ENCODE data around the gene GABBR2. TPM values are rescaled to one million over a fixed set of nuclear protein-coding genes. Genes with fewer than 3 reads are reported as not detected.

Gene GABBR2
- total RNA-seq, 2 experiments from 2014 or later, result not detected

- no peak overlapping the region for H3K4me3 Mint-ChIP-seq
- ATAC-seq (no peak), DNase-seq (no peak)
- H3K27ac Mint-ChIP-seq, result no peak overlapping the region
- H3K36me3 Mint-ChIP-seq, result no peaks in the 10 kb centered on the region
- CTCF ChIA-PET, result no interaction called here
- no peaks in the 10 kb centered on the region for H3K4me1 Mint-ChIP-seq
- H3K9me3 Mint-ChIP-seq (ENCODE audit: low read depth), result no peaks in the 10 kb centered on the region
- peaks cover 54% of the 10 kb centered on the region for H3K27me3 Mint-ChIP-seq
Observed at GRCh38 chr9:98625728-98626127, 83.0 kb downstream of the GABBR2 start.

GRCh38 chr9:98619788-98620187 lies 88.9 kb downstream of the GABBR2 start:
- H3K4me3 Mint-ChIP-seq, result no peak overlapping the region
- H3K9me3 Mint-ChIP-seq (ENCODE audit: low read depth), result no peaks in the 10 kb centered on the region
- H3K36me3 Mint-ChIP-seq, result no peaks in the 10 kb centered on the region
- H3K27ac Mint-ChIP-seq, result no peak overlapping the region
- ATAC-seq (no peak), DNase-seq (no peak)
- peaks cover 49% of the 10 kb centered on the region for H3K27me3 Mint-ChIP-seq
- no peaks in the 10 kb centered on the region for H3K4me1 Mint-ChIP-seq
- CTCF ChIA-PET, result no interaction called here

- H3K36me3 Mint-ChIP-seq, result no peaks in the 10 kb centered on the region
- H3K9me3 Mint-ChIP-seq (ENCODE audit: low read depth), result no peaks in the 10 kb centered on the region
- H3K4me3 Mint-ChIP-seq, result no peak overlapping the region
- CTCF ChIA-PET, result no interaction called here
- H3K4me1 Mint-ChIP-seq, result peaks cover 2% of the 10 kb centered on the region
- no peak for ATAC-seq
- no peak for DNase-seq
- peaks cover 43% of the 10 kb centered on the region for H3K27me3 Mint-ChIP-seq
- H3K27ac Mint-ChIP-seq, result no peak overlapping the region
Observed at GRCh38 chr9:98615633-98616032, 93.1 kb downstream of the GABBR2 start.

GRCh38 chr9:98614941-98615340 lies 93.8 kb downstream of the GABBR2 start:
- H3K27ac Mint-ChIP-seq, result no peak overlapping the region
- CTCF ChIA-PET, result no interaction called here
- H3K4me1 Mint-ChIP-seq, result peaks cover 5% of the 10 kb centered on the region
- H3K4me3 Mint-ChIP-seq, result no peak overlapping the region
- no peaks in the 10 kb centered on the region for H3K9me3 Mint-ChIP-seq (ENCODE audit: low read depth)
- DNase-seq (no peak), ATAC-seq (no peak)
- H3K27me3 Mint-ChIP-seq, result peaks cover 43% of the 10 kb centered on the region
- H3K36me3 Mint-ChIP-seq, result no peaks in the 10 kb centered on the region

- DNase-seq (no peak), ATAC-seq (no peak)
- Mint-ChIP-seq H3K4me1 (peaks cover 5% of the 10 kb centered on the region), H3K36me3 (no peaks in the 10 kb centered on the region), H3K4me3 (no peak overlapping the region), H3K9me3 (ENCODE audit: low read depth) (no peaks in the 10 kb centered on the region), H3K27me3 (peaks cover 36% of the 10 kb centered on the region), H3K27ac (no peak overlapping the region)
- CTCF ChIA-PET, result no interaction called here
Observed at GRCh38 chr9:98612061-98612752, 96.5 kb downstream of the GABBR2 start.

- no peak for DNase-seq
- ATAC-seq, result no peak
- H3K4me1 Mint-ChIP-seq, result peaks cover 5% of the 10 kb centered on the region
- CTCF ChIA-PET, result no interaction called here
- H3K27ac Mint-ChIP-seq, result no peak overlapping the region
- no peaks in the 10 kb centered on the region for H3K36me3 Mint-ChIP-seq
- no peak overlapping the region for H3K4me3 Mint-ChIP-seq
- no peaks in the 10 kb centered on the region for H3K9me3 Mint-ChIP-seq (ENCODE audit: low read depth)
- H3K27me3 Mint-ChIP-seq, result peaks cover 38% of the 10 kb centered on the region
Observed at GRCh38 chr9:98611319-98611718, 97.4 kb downstream of the GABBR2 start.

- Mint-ChIP-seq H3K27me3 (peaks cover 32% of the 10 kb centered on the region), H3K9me3 (ENCODE audit: low read depth) (no peaks in the 10 kb centered on the region), H3K4me3 (no peak overlapping the region), H3K36me3 (no peaks in the 10 kb centered on the region), H3K4me1 (peaks cover 5% of the 10 kb centered on the region), H3K27ac (no peak overlapping the region)
- DNase-seq (no peak), ATAC-seq (no peak)
- CTCF ChIA-PET, result no interaction called here
Observed at GRCh38 chr9:98610711-98611110, 98.0 kb downstream of the GABBR2 start.

- peaks cover 30% of the 10 kb centered on the region for H3K27me3 Mint-ChIP-seq
- no peak for DNase-seq
- CTCF ChIA-PET, result no interaction called here
- H3K4me3 Mint-ChIP-seq, result no peak overlapping the region
- no peaks in the 10 kb centered on the region for H3K9me3 Mint-ChIP-seq (ENCODE audit: low read depth)
- H3K27ac Mint-ChIP-seq, result no peak overlapping the region
- H3K36me3 Mint-ChIP-seq, result no peaks in the 10 kb centered on the region
- ATAC-seq, result no peak
- peaks cover 5% of the 10 kb centered on the region for H3K4me1 Mint-ChIP-seq
Observed at GRCh38 chr9:98610211-98610610, 98.5 kb downstream of the GABBR2 start.

- H3K9me3 Mint-ChIP-seq (ENCODE audit: low read depth), result no peaks in the 10 kb centered on the region
- H3K4me1 Mint-ChIP-seq, result peaks cover 5% of the 10 kb centered on the region
- H3K4me3 Mint-ChIP-seq, result no peak overlapping the region
- H3K27ac Mint-ChIP-seq, result no peak overlapping the region
- CTCF ChIA-PET, result no interaction called here
- no peaks in the 10 kb centered on the region for H3K36me3 Mint-ChIP-seq
- ATAC-seq (no peak), DNase-seq (no peak)
- peaks cover 30% of the 10 kb centered on the region for H3K27me3 Mint-ChIP-seq
Observed at GRCh38 chr9:98609646-98610045, 99.1 kb downstream of the GABBR2 start.

- ATAC-seq (no peak), DNase-seq (no peak)
- H3K4me3 Mint-ChIP-seq, result no peak overlapping the region
- H3K27ac Mint-ChIP-seq, result no peak overlapping the region
- H3K9me3 Mint-ChIP-seq (ENCODE audit: low read depth), result no peaks in the 10 kb centered on the region
- H3K27me3 Mint-ChIP-seq, result peaks cover 30% of the 10 kb centered on the region
- H3K36me3 Mint-ChIP-seq, result no peaks in the 10 kb centered on the region
- CTCF ChIA-PET, result no interaction called here
- H3K4me1 Mint-ChIP-seq, result peaks cover 5% of the 10 kb centered on the region
Observed at GRCh38 chr9:98607787-98608186, 100.9 kb downstream of the GABBR2 start.

GRCh38 chr9:98607152-98607551 lies 101.6 kb downstream of the GABBR2 start:
- H3K36me3 Mint-ChIP-seq, result no peaks in the 10 kb centered on the region
- peaks cover 30% of the 10 kb centered on the region for H3K27me3 Mint-ChIP-seq
- H3K4me3 Mint-ChIP-seq, result no peak overlapping the region
- H3K27ac Mint-ChIP-seq, result no peak overlapping the region
- no peaks in the 10 kb centered on the region for H3K9me3 Mint-ChIP-seq (ENCODE audit: low read depth)
- DNase-seq, result no peak
- CTCF ChIA-PET, result no interaction called here
- peaks cover 5% of the 10 kb centered on the region for H3K4me1 Mint-ChIP-seq
- ATAC-seq, result no peak

GRCh38 chr9:98606730-98607129 lies 102.0 kb downstream of the GABBR2 start:
- H3K4me3 Mint-ChIP-seq, result no peak overlapping the region
- H3K27me3 Mint-ChIP-seq, result peaks cover 26% of the 10 kb centered on the region
- no peaks in the 10 kb centered on the region for H3K36me3 Mint-ChIP-seq
- DNase-seq (no peak), ATAC-seq (no peak)
- H3K9me3 Mint-ChIP-seq (ENCODE audit: low read depth), result no peaks in the 10 kb centered on the region
- peaks cover 5% of the 10 kb centered on the region for H3K4me1 Mint-ChIP-seq
- H3K27ac Mint-ChIP-seq, result no peak overlapping the region
- CTCF ChIA-PET, result no interaction called here

- no peak for ATAC-seq
- CTCF ChIA-PET, result no interaction called here
- Mint-ChIP-seq H3K4me1 (no peaks in the 10 kb centered on the region), H3K9me3 (ENCODE audit: low read depth) (no peaks in the 10 kb centered on the region), H3K4me3 (no peak overlapping the region), H3K27me3 (peaks cover 26% of the 10 kb centered on the region), H3K27ac (no peak overlapping the region), H3K36me3 (no peaks in the 10 kb centered on the region)
- no peak for DNase-seq
Observed at GRCh38 chr9:98605116-98605515, 103.6 kb downstream of the GABBR2 start.

GRCh38 chr9:98603821-98604383 lies 104.8 kb downstream of the GABBR2 start:
- no peak for DNase-seq
- Mint-ChIP-seq H3K36me3 (no peaks in the 10 kb centered on the region), H3K9me3 (ENCODE audit: low read depth) (no peaks in the 10 kb centered on the region), H3K27me3 (peaks cover 22% of the 10 kb centered on the region), H3K27ac (no peak overlapping the region), H3K4me3 (no peak overlapping the region), H3K4me1 (no peaks in the 10 kb centered on the region)
- no peak for ATAC-seq
- CTCF ChIA-PET, result no interaction called here
